Naive thymus-derived CD4-positive, alpha-beta T cell (primary cell): ENCODE measurements around the gene COIL. TPM values are rescaled to one million over a fixed set of nuclear protein-coding genes. Genes with fewer than 3 reads are reported as not detected.

Source experiments
- ATAC-seq: fragments of 150-1000 bp; cut with Tn5 transposase; 2 replicates; pipeline ENCODE4 v1.10.0; 2021; ENCODE audit warnings: mild to moderate bottlenecking, moderate library complexity
- CTCF ChIA-PET: fragments of 350-600 bp; sonication (Branson Sonifier 250); formaldehyde crosslinking; loops from one replicate; lab custom pipeline; 2021; ENCODE audit warnings: antibody characterized with exemption; lab: Charles Lee
- POLR2A ChIA-PET: fragments of 350-600 bp; sonication (Branson Sonifier 250); formaldehyde crosslinking; loops from one replicate; lab custom pipeline; 2021; ENCODE audit warnings: antibody characterized with exemption, inconsistent platforms; lab: Charles Lee
- DNase-seq, 9 donors: peaks; one replicate each; pipeline versions ENCODE4 v3.0.0 to v3.0.0-alpha.2; 2020 to 2022; ENCODE audit warnings: mixed read lengths in 1 of 9
- H3K27ac ChIP-seq: one replicate; pipeline ENCODE4 v1.7.0; 2013; ENCODE audit warnings: mild to moderate bottlenecking, low read depth, low read length, moderate library complexity
- H3K27me3 ChIP-seq, 2 donors: one replicate each; pipeline ENCODE4 v1.7.0; 2013; ENCODE audit warnings: low read length in 2 of 2, mild to moderate bottlenecking in 2 of 2, moderate library complexity in 2 of 2; ENCODE audit not compliant: control insufficient read depth in 2 of 2, insufficient read depth in 2 of 2
- H3K36me3 ChIP-seq, 3 experiments: 1 replicate in 2 of 3; 2 replicates in 1 of 3; pipeline ENCODE4 v1.7.0; 2013; ENCODE audit warnings: low read length in 3 of 3, mild to moderate bottlenecking in 3 of 3, moderate library complexity in 1 of 3; ENCODE audit not compliant: insufficient read depth in 3 of 3, control insufficient read depth in 2 of 3
- H3K4me1 ChIP-seq, 2 donors: one replicate each; pipeline ENCODE4 v1.7.0; 2013; ENCODE audit warnings: low read length in 2 of 2, mild to moderate bottlenecking in 2 of 2, moderate library complexity in 1 of 2; ENCODE audit not compliant: control insufficient read depth in 2 of 2, insufficient read depth in 2 of 2
- H3K4me3 ChIP-seq: 2 replicates; pipeline ENCODE4 v1.7.0; 2013; ENCODE audit warnings: mild to moderate bottlenecking, low read length
- H3K9me3 ChIP-seq, 3 experiments: 1 replicate in 2 of 3; 2 replicates in 1 of 3; pipeline ENCODE4 v1.7.0; 2013; ENCODE audit warnings: low read length in 3 of 3; ENCODE audit not compliant: control insufficient read depth in 2 of 3
- H3K27ac Mint-ChIP-seq, 9 donors: one replicate each; pipeline ENCODE4 v1.8.0; 2020 to 2022; ENCODE audit warnings: mixed read lengths in 9 of 9, mild to moderate bottlenecking in 8 of 9, moderate library complexity in 5 of 9, inconsistent platforms in 2 of 9
- H3K27me3 Mint-ChIP-seq, 5 donors: one replicate each; pipeline ENCODE4 v1.8.0; 2021 to 2022; ENCODE audit warnings: mixed read lengths in 5 of 5, mild to moderate bottlenecking in 1 of 5
- H3K36me3 Mint-ChIP-seq, 5 donors: one replicate each; pipeline ENCODE4 v1.8.0; 2020 to 2022; ENCODE audit warnings: mixed read lengths in 5 of 5, mild to moderate bottlenecking in 3 of 5, inconsistent platforms in 1 of 5
- H3K4me1 Mint-ChIP-seq, 7 donors: one replicate each; pipeline ENCODE4 v1.8.0; 2020 to 2022; ENCODE audit warnings: mixed read lengths in 7 of 7, mild to moderate bottlenecking in 3 of 7, inconsistent platforms in 1 of 7
- H3K4me3 Mint-ChIP-seq, 10 donors: one replicate each; pipeline ENCODE4 v1.8.0; 2020 to 2022; ENCODE audit warnings: mild to moderate bottlenecking in 10 of 10, mixed read lengths in 10 of 10, moderate library complexity in 6 of 10, inconsistent platforms in 2 of 10
- H3K9me3 Mint-ChIP-seq, 11 donors: one replicate each; pipeline ENCODE4 v1.8.0; 2020 to 2022; ENCODE audit warnings: mixed read lengths in 11 of 11, mild to moderate bottlenecking in 4 of 11, inconsistent platforms in 1 of 11, moderate library complexity in 1 of 11
- intact Hi-C, 2 donors: fragments of 100-400 bp; cut with micrococcal nuclease; formaldehyde crosslinking; loops; one replicate each; pipeline ENCODE4 v1.15.1; 2023
- polyA plus RNA-seq, 2 donors: library from polyadenylated mRNA; unstranded; fragments of 300-500 nt; fragmentation: Illumina TruSeq; gene quantifications; one replicate each; pipeline ENCODE4 v1.2.3, GENCODE V29; 2021
- total RNA-seq, 6 experiments: library from RNA in 5 of 6; stranded (reverse) in 5 of 6; gene quantifications; 1 replicate in 5 of 6; 2 replicates in 1 of 6; pipeline ENCODE4 v1.2.3 and lab custom pipeline; 2021 to 2026

COIL gene
- total and polyA plus RNA-seq, 7 experiments from 2014 or later = 13.0 to 22.7 (median 18.6) TPM

DNA sequence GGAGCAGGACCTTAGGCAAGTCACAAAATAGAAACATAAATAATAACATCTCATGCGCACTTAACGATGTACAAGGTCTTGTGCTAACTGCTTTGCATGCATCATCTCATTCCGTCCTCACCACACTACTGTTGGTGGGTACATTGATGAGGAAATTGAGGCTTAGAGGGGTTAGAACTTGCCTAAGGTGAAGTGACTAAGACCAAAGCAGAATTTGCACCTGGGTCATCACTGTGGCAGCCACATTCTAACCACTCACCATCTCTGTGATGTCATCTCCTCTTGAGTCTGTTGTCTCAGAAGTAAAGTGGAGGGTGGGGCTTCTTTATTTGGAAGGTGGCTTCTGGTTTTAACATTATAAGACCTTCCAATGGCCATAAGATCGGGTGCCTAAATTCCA, 26.6 kb downstream of the COIL start:
- H3K4me3 Mint-ChIP-seq = no peak overlapping the region
- H3K36me3 Mint-ChIP-seq = peaks cover 10 to 40% (median 37%) of the 10 kb centered on the region in 5 donors
- ATAC-seq (peak; percentile 27), DNase-seq (no peak)
- peaks cover 0 to 20% (median 2%) of the 10 kb centered on the region in 11 donors for H3K9me3 Mint-ChIP-seq
- Histone ChIP-seq H3K9me3 (no peaks in the 10 kb centered on the region), H3K4me3 (no peak overlapping the region), H3K27me3 (no peaks in the 10 kb centered on the region), H3K27ac (no peak overlapping the region), H3K4me1 (no peaks in the 10 kb centered on the region), H3K36me3 (peaks cover 11 to 39% (median 14%) of the 10 kb centered on the region in 3 experiments)
- POLR2A ChIA-PET = no interaction called here
- H3K4me1 Mint-ChIP-seq = peaks cover 0 to 26% (median 0%) of the 10 kb centered on the region in 7 donors
- H3K27ac Mint-ChIP-seq = peak overlapping the region in 1 of 9 donors; percentile 23
- CTCF ChIA-PET = no interaction called here
- no peaks in the 10 kb centered on the region for H3K27me3 Mint-ChIP-seq
- intact Hi-C loops = no loop called here

DNA sequence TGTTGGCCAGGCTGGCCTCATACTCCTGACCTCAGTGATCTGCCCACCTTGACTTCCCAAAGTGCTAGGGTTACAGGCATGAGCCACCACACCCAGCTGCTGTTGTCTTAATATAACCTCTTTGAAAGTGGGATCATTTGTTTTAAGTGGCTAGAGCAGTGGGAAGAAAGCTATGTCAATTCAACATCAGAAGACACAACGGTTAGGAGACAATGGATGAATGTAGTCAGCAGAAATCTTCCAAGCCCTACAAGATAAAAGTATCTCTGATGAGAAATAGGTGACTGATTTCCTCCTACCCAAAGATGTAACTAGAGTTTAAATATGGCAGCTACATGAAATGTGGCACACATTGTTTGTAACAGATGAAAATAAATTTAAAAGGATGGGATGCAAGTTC, 27.0 kb downstream of the COIL start:
- H3K9me3 ChIP-seq = no peaks in the 10 kb centered on the region
- Mint-ChIP-seq H3K27ac (no peak overlapping the region), H3K9me3 (peaks cover 0 to 24% (median 2%) of the 10 kb centered on the region in 11 donors), H3K27me3 (no peaks in the 10 kb centered on the region), H3K36me3 (peaks cover 10 to 40% (median 36%) of the 10 kb centered on the region in 5 donors), H3K4me1 (peaks cover 0 to 23% (median 0%) of the 10 kb centered on the region in 7 donors), H3K4me3 (no peak overlapping the region)
- ChIA-PET CTCF (no interaction called here), POLR2A (no interaction called here)
- ATAC-seq (no peak), DNase-seq (no peak)
- no peaks in the 10 kb centered on the region for H3K27me3 ChIP-seq
- no peak overlapping the region for H3K27ac ChIP-seq
- intact Hi-C loops = no loop called here
- H3K4me3 ChIP-seq = no peak overlapping the region
- peaks cover 11 to 35% (median 14%) of the 10 kb centered on the region in 3 experiments for H3K36me3 ChIP-seq
- no peaks in the 10 kb centered on the region for H3K4me1 ChIP-seq

DNA sequence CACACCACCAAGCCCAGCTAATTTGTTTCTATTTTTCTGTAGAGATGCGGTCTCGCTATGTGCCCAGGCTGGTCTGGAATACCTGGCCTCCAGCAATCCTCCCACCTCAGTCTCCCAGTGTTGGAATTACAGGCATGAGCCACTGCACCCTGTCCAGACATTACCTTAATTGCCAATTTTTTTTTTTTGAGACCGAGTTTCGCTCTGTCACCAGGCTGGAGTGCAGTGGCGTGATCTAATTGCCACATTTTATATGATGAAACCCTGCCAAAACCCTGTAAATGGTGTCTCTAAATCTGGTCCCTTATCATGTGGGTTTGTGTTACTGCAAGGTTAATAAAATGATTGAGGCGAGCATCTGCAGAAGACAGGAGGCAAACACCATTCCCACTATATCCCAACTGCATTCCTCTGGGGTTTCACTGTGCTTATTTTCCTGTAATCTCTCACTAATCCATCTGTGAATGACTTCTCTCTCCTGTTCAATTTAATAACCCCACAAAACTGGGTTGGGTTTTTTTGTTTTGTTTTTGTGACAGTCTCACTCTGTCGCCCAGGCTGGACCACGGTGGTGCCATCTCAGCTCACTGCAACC, 27.6 kb downstream of the COIL start:
- intact Hi-C loops = no loop called here
- peaks cover 0 to 17% (median 0%) of the 10 kb centered on the region in 7 donors for H3K4me1 Mint-ChIP-seq
- no peak overlapping the region for H3K4me3 Mint-ChIP-seq
- no peak for DNase-seq
- peaks cover 10 to 39% (median 30%) of the 10 kb centered on the region in 5 donors for H3K36me3 Mint-ChIP-seq
- Histone ChIP-seq H3K4me3 (no peak overlapping the region), H3K36me3 (peaks cover 6 to 30% (median 14%) of the 10 kb centered on the region in 3 experiments), H3K27ac (no peak overlapping the region), H3K9me3 (no peaks in the 10 kb centered on the region), H3K4me1 (no peaks in the 10 kb centered on the region), H3K27me3 (no peaks in the 10 kb centered on the region)
- H3K27me3 Mint-ChIP-seq = no peaks in the 10 kb centered on the region
- no peak overlapping the region for H3K27ac Mint-ChIP-seq
- peaks cover 0 to 24% (median 2%) of the 10 kb centered on the region in 11 donors for H3K9me3 Mint-ChIP-seq
- no peak for ATAC-seq
- ChIA-PET POLR2A (no interaction called here), CTCF (interaction anchor here (0.6 to 0.9 kb wide), 3 partner anchors 8 to 18 kb away, joined by 3 to 6 read pairs (median 3); no protein-coding TSS in a partner anchor)

DNA sequence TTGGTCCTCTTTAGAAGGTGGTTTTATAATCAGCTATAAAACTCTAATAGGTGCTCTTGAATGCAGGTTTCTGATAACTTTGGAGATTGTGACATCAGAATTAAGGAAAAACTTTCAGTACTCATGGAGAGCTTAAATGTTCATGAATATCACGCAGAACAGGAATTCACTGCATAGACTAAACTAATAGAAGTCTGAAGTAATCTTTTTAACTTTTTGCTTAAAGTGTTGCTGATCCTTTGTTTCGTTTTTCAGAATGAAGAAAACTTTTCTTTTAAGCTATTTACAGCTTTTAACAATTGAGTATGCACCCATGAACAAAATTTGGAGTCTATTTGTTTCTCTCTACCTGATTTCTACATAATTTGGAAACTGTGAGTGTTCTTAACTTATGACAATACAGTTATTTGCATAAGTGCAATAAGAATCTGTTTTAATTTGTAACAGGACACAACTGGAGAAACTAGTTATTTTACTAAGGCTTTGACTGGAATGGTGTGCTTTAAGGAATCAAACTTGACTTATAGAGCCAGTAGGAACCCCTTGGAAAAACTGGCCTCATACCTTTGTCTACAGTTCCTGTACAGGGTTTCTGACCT, 30.0 kb downstream of the COIL start:
- ChIA-PET CTCF (interaction anchor here (0.8 kb wide), 1 partner anchor 8 kb away, joined by 3 read pairs; no protein-coding TSS in a partner anchor), POLR2A (no interaction called here)
- no peaks in the 10 kb centered on the region for H3K4me1 ChIP-seq
- H3K9me3 ChIP-seq = no peaks in the 10 kb centered on the region
- H3K36me3 ChIP-seq = peaks cover 0 to 9% (median 8%) of the 10 kb centered on the region in 3 experiments
- DNase-seq (no peak), ATAC-seq (no peak)
- peaks cover 0 to 27% (median 14%) of the 10 kb centered on the region in 5 donors for H3K36me3 Mint-ChIP-seq
- no peaks in the 10 kb centered on the region for H3K27me3 Mint-ChIP-seq
- peaks cover 0 to 24% (median 2%) of the 10 kb centered on the region in 11 donors for H3K9me3 Mint-ChIP-seq
- no peak overlapping the region for H3K27ac Mint-ChIP-seq
- intact Hi-C loops = no loop called here
- H3K4me3 Mint-ChIP-seq = no peak overlapping the region
- no peaks in the 10 kb centered on the region for H3K27me3 ChIP-seq
- H3K4me1 Mint-ChIP-seq = peaks cover 0 to 10% (median 0%) of the 10 kb centered on the region in 7 donors
- no peak overlapping the region for H3K27ac ChIP-seq
- no peak overlapping the region for H3K4me3 ChIP-seq

DNA sequence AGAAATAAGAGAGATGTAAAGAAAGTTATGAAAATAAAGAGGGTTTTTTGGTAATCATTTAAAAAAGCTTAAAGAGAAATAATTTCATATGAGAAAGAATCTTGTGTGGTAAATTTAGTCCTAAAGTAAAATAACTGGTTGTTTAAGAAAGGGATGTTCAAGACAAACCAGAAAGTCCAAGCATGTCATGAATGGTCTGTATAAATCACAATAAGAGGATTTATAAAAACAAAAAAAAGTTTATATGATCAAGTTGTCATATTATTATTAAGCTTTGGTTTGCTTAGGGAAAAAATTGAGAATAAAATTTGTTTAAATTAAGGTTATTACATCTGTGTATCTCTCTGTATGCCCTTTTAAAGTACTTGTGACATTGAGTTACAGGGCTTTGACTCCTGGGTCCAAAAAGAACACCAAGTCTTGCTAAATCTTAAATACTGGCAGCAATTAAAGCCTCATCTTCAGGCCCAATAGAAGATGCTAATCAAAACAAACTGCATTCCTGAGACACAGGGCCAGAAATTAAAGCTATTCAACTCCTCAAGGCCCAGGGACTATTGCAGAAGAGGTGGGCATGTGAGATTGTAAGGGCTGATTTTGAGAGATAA, 31.4 kb downstream of the COIL start:
- Mint-ChIP-seq H3K36me3 (peaks cover 0 to 27% (median 10%) of the 10 kb centered on the region in 5 donors), H3K27ac (no peak overlapping the region), H3K27me3 (peaks cover 0 to under 1% (median 0%) of the 10 kb centered on the region in 5 donors), H3K4me1 (peaks cover 0 to 7% (median 0%) of the 10 kb centered on the region in 7 donors), H3K4me3 (no peak overlapping the region), H3K9me3 (peaks cover 0 to 24% (median 2%) of the 10 kb centered on the region in 11 donors)
- POLR2A ChIA-PET = interaction anchor here (0.9 kb wide), 1 partner anchor 671 kb away, joined by 6 read pairs; no protein-coding TSS in a partner anchor
- no peak overlapping the region for H3K4me3 ChIP-seq
- H3K27me3 ChIP-seq = no peaks in the 10 kb centered on the region
- peaks cover 0 to 7% (median 0%) of the 10 kb centered on the region in 3 experiments for H3K36me3 ChIP-seq
- intact Hi-C loops = no loop called here
- no peak overlapping the region for H3K27ac ChIP-seq
- no peak for ATAC-seq
- no peaks in the 10 kb centered on the region for H3K9me3 ChIP-seq
- H3K4me1 ChIP-seq = no peaks in the 10 kb centered on the region
- no peak for DNase-seq
- CTCF ChIA-PET = interaction anchor here (0.7 to 1.1 kb wide), 2 partner anchors 10 to 1019 kb away, joined by 3 to 6 read pairs; no protein-coding TSS in a partner anchor

DNA sequence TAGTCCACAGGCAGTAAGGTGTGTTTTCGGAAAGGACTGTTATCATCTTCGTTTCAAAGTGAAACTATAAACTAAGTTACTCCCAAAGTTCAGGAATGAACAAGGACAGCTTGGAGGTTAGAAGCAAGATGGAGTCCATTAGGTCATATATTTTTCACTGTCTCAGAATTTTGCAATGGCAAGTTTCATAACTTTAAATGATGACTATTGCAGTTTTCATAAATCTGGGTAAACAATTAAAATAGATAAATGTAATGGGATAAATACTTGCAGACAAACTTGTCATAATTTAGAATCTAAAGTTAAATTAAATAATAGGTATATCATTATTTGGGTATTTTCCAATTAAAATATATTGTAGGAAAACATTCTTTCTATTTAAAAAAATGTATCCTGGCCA, 32.3 kb downstream of the COIL start:
- intact Hi-C loops = no loop called here
- Mint-ChIP-seq H3K27ac (no peak overlapping the region), H3K27me3 (peaks cover 0 to 8% (median 0%) of the 10 kb centered on the region in 5 donors), H3K4me3 (no peak overlapping the region), H3K36me3 (peaks cover 0 to 19% (median 3%) of the 10 kb centered on the region in 5 donors), H3K4me1 (no peaks in the 10 kb centered on the region), H3K9me3 (peaks cover 0 to 24% (median 2%) of the 10 kb centered on the region in 11 donors)
- H3K4me1 ChIP-seq = no peaks in the 10 kb centered on the region
- ATAC-seq = no peak
- ChIA-PET CTCF (interaction anchor here (1.1 kb wide), 1 partner anchor 11 kb away, joined by 6 read pairs; no protein-coding TSS in a partner anchor), POLR2A (interaction anchor here (0.9 kb wide), 1 partner anchor 672 kb away, joined by 6 read pairs; no protein-coding TSS in a partner anchor)
- no peaks in the 10 kb centered on the region for H3K9me3 ChIP-seq
- H3K27ac ChIP-seq = no peak overlapping the region
- no peak overlapping the region for H3K4me3 ChIP-seq
- DNase-seq = no peak
- no peaks in the 10 kb centered on the region for H3K27me3 ChIP-seq
- H3K36me3 ChIP-seq = no peaks in the 10 kb centered on the region
